Stimulated activated CD4-positive, alpha-beta T cell treated with anti-CD3 and anti-CD28 coated beads, TNF-alpha, amount 100 ng/mL, for 48 hours (primary cell): ENCODE results near the gene NDEL1.

ENCODE experiments used
- DNase-seq, 3 donors: peaks; one replicate each; pipeline ENCODE4 v3.0.0-alpha.2; 2020; ENCODE audit warnings: low read depth in 3 of 3

NDEL1 gene

GRCh38 chr17:8477715-8478441 lies 42.2 kb downstream of the NDEL1 start:
- no peak for DNase-seq

- no peak for DNase-seq
Observed at GRCh38 chr17:8479431-8479947, 43.8 kb downstream of the NDEL1 start.

DNA sequence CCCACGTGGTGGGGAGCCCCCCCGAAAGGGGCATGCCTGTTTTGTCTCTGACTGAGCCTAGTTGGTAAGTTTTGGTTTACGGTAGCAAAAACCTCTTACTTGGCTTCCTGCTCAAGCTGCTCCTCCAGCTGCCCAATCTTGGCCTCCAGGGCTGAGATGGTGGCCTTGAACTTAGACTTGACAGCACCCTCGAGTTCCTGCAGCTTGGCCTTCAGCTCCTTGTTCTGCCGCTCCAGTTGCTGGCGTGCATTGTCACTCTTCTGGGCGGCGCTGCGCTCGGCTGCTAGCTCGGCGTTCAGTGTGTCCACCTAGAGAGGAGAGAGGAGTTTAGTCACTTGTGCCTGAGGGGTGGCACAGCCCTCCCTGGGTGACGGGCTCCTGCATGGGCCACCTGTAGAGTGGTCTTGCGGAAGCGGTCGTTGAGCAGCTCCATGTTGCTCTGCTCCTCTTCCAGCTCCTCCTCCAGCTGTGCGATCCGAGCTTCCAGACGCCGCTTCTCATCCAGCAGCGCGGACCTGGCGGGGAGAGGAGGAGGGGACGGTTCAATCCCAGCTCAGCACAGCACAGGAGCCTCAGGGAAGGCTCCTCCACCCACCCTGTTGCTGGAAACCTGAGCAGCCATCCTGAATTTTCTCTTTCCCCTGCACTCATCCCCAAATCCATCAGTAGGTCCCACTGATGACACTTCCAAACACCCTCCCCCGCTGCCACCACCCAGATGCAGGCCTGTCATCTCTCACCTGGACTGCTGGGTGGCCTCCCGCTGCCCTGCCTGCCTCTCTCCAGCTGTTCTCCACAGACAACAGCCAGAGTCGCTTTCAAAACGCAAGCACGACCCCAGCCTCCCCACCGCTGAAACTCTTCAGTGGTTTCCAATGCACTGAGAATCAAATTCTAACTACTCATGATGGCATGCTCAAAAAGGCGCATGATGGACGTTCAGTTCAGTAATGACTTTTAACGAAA lies 44.6 kb downstream of the NDEL1 start:
- DNase-seq, result no peak

DNA sequence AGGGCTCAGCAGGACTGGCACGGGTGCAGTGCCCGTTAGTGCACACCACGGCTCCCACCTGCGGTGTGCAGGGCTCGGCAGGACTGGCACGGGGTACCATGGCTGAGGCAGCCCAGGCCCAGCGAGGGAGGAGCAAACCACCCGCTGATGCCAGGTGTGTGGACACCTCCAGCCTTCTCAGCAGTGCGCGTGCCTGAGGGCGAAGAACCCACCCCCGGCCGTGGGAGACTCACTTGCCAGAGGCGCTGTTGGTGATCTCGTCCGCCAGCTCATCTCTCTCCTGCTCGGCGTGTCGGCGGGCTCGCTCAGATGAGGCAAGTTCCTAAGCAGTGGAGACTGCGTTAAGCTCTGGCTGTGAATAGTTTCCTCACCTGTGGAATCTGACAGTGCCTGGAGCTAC lies 45.4 kb downstream of the NDEL1 start:
- DNase-seq, result no peak

- no peak for DNase-seq
Observed at GRCh38 chr17:8481703-8482102, 46.0 kb downstream of the NDEL1 start.

DNA sequence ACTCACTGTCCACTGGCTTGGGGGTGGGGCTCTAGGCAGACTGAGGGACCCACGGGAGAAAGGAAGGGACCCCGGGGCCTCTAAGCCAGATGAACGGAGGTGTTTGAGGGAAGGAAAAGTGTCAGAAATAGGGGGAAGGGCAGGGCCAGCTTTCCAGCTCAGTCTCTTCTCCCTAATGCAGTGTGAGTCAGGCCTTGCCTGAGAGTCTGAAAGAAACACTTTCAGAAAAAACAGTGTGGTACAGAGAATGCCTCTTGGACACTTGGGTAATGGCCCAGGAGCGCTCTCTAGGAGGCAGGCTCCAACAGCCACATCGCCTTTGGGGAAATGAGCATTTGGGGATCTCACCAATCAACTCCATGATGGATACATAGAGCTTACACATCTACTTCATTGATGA lies 46.9 kb downstream of the NDEL1 start:
- no peak for DNase-seq

- DNase-seq, result no peak
Observed at GRCh38 chr17:8484465-8484864, 48.8 kb downstream of the NDEL1 start.

DNA sequence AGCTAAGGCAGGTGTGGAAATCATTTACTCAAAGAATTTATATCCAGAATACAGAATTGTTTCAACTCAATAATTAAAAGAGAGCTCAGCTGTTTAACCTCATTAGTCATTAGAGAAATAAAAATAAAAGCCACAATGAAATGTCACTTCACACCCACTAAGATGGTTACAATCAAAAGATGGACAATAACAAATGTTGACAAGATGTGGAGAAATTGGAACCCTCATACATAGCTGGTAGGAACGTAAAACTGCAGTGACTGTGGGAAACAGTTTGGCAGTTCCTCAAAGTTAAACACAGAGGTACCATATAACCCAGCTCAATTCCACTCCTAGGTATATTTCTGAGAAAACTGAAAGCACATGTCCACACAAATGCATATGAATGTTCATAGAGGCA lies 49.8 kb downstream of the NDEL1 start:
- no peak for DNase-seq

GRCh38 chr17:8487130-8487645 lies 51.5 kb downstream of the NDEL1 start:
- no peak for DNase-seq

DNA sequence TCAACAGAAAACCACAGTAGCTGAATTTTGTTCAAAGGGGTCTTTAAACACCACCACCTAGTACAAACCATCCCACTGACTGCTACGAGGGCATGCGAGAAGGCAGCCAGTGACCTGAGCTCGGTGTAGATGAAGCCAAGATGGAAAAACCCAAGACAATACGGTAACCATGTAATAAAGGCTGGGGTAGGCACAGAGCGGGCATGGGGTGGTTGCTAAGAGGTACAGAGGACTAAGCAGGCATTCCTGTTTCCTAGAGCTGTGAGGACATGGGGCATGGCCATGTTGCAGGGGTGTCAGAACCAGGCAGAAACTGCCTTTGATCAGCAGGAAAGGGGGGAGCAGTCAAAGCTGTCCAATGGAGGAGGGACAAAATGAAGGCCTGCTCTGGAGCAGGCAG lies 52.1 kb downstream of the NDEL1 start:
- no peak for DNase-seq

- no peak for DNase-seq
Observed at GRCh38 chr17:8488491-8488890, 52.8 kb downstream of the NDEL1 start.

GRCh38 chr17:8488901-8489300 lies 53.2 kb downstream of the NDEL1 start:
- no peak for DNase-seq

- no peak for DNase-seq
Observed at GRCh38 chr17:8489841-8490240, 54.2 kb downstream of the NDEL1 start.

- DNase-seq, result no peak
Observed at GRCh38 chr17:8490256-8491023, 54.8 kb downstream of the NDEL1 start.

- no peak for DNase-seq
Observed at GRCh38 chr17:8492121-8492520, 56.4 kb downstream of the NDEL1 start.

DNA sequence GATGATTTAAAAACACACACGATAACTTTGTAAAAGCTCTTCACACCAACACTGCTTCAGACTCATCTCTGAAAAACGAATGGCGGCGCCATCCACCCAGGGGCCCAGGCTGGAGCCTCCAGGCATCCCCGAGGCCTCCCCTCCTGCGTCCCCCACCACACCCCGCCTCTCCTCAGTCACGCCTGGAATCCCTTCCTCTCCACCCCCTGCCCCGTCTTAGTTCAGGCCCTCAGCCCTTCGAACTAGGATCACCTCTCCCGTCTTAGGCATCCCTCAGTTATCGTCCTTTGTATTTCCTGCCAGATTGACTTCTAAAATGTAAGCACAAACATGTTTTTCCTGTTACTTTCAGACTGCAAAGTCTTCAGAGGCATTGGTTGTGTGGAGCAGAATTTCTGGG lies 58.3 kb downstream of the NDEL1 start:
- no peak for DNase-seq

DNA sequence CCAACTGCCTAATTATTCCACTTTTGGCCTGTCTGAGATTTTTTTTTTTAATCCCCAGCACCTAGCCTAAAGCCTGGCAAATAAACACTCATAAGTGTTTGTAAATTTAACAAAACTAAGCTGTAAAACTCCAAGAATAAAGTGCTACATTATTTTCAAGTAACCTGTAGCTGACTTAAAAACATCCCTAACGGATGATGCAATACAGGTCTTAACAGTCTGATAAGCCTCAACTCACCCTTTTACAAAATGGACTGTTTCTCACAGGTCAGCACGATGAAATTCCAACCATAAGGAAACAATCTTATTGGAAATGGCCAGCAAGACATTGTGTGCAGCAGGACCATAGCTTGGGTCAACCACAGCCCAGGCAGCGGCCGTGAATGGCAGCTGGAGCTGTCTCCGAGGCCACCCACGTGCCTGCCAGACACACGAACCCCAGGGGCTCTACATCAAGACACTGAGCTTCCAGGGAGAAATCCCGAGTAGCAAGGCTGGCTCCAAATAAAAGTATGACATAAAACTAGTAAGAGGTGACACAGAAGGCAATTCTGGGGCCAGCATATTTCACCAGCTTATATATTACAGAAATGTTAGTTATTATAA lies 58.9 kb downstream of the NDEL1 start:
- DNase-seq, result no peak

DNA sequence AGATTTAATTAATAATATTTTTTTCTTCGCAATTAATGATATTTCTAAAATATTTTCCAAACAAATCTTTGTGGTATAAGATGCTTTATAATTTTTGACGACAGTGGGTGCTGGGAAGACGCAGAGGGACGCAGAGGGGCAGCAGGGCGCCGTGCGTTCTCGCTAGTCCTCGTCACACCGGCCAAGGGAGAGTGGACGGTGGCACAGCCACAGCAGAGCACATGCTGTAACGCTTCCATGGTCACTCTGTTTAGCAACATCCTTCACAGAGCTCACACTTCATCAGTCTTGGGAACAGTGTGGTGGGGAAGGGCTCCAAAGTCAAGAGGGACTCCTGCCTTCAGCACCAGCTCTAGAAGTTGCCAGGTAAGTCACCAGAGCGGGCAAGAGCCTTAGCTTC lies 60.4 kb downstream of the NDEL1 start:
- DNase-seq, result no peak

GRCh38 chr17:8499171-8499570 lies 63.5 kb downstream of the NDEL1 start:
- DNase-seq, result no peak

DNA sequence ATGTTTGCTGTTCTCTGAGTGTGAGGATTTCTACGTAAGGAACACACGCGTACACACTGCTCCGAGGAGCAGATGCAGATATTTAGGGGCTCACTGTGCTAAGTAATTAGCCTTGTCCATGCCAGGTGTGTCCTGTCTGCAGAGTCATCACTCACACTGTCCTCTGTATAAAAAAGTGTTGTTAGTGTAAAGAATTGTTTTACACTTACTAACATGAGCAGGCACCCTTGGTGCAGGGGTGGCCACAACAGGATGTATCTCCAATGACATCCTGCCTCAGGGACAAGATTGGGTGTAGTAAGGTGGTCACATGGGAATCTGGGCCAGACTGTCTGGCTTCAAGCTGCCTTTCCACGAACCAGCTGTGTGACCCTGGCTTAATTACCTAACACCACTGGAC lies 63.9 kb downstream of the NDEL1 start:
- DNase-seq, result no peak

- no peak for DNase-seq
Observed at GRCh38 chr17:8500609-8501008, 64.9 kb downstream of the NDEL1 start.
